ENCODE data around the gene PXN. TPM values are rescaled to one million over a fixed set of nuclear protein-coding genes. Genes with fewer than 3 reads are reported as not detected.

Gene PXN
- total RNA-seq, 2 donors from 2014 or later: 34.7 to 76.7 TPM

- Histone ChIP-seq H3K9me3 (no peaks in the 10 kb centered on the region), H3K4me1 (peaks cover 0 to 4% of the 10 kb centered on the region in 2 donors), H3K27ac (no peak overlapping the region), H3K4me3 (no peak overlapping the region), H3K36me3 (peaks cover 73% of the 10 kb centered on the region), H3K27me3 (no peaks in the 10 kb centered on the region)
- no peak for TF ChIP-seq CTCF (IDR thresholded peaks at IDR 0.05)
- DNase-seq (ENCODE audit: low spot score): no peak
These were observed 102.8 kb downstream of the PXN start for GRCh38 chr12:120162763-120163162.

GRCh38 chr12:120161852-120162251 lies 103.7 kb downstream of the PXN start:
- Histone ChIP-seq H3K4me3 (no peak overlapping the region), H3K36me3 (peaks cover 76% of the 10 kb centered on the region), H3K27ac (no peak overlapping the region), H3K4me1 (peaks cover 0 to 4% of the 10 kb centered on the region in 2 donors), H3K9me3 (no peaks in the 10 kb centered on the region), H3K27me3 (no peaks in the 10 kb centered on the region)
- DNase-seq (ENCODE audit: low spot score): no peak
- no peak for TF ChIP-seq CTCF (IDR thresholded peaks at IDR 0.05)

Other genes with a start within 250 kb of the PXN start
- 10 to 100 TPM; 13.4 to 17.6 TPM for gene RAB35, start 149.0 kb downstream of the PXN start, total RNA-seq
- gene GCN1, start 71.0 kb downstream of the PXN start, total RNA-seq: 10 to 100 TPM; 28.3 to 36.0 TPM
- gene RPLP0, start 64.6 kb downstream of the PXN start, total RNA-seq: 1,000 to 10,000 TPM in 1 of 2 donors, 100 to 1,000 TPM in 1; 846 to 1,862 TPM
- not detected for gene RNU4-2, start 26.2 kb upstream of the PXN start, total RNA-seq
- not detected for gene RNU4-1, start 27.5 kb upstream of the PXN start, total RNA-seq
- 1 to 10 TPM; 3.1 to 5.6 TPM for gene SIRT4, start 36.6 kb upstream of the PXN start, total RNA-seq
- not detected for gene PLA2G1B, start 62.0 kb upstream of the PXN start, total RNA-seq
- 1 to 10 TPM in 1 of 2 donors, under 1 TPM in 1; 0.93 to 2.9 TPM for gene MSI1, start 103.4 kb upstream of the PXN start, total RNA-seq
- gene COX6A1, start 172.4 kb upstream of the PXN start, total RNA-seq: 100 to 1,000 TPM; 190 to 291 TPM
- gene TRIAP1, start 180.7 kb upstream of the PXN start, total RNA-seq: 1 to 10 TPM; 8.9 to 9.2 TPM
- 10 to 100 TPM; 11.6 to 13.6 TPM for gene GATC, start 180.7 kb upstream of the PXN start, total RNA-seq
- 10 to 100 TPM; 18.7 to 31.4 TPM for gene SRSF9, start 204.0 kb upstream of the PXN start, total RNA-seq
- 100 to 1,000 TPM; 168 to 178 TPM for gene DYNLL1, start 230.4 kb upstream of the PXN start, total RNA-seq

Measured in right atrium auricular region (tissue), 2 donors.